OCI-LY7 (cell line): ENCODE results near the gene SHC1.

Source experiments
- CTCF ChIP-seq: fragments of 200-600 bp; sonication (generic); conservative IDR thresholded peaks from 2 replicates; pipeline ENCODE4 v1.5.1; 2014; ENCODE audit warnings: mild to moderate bottlenecking, antibody characterized with exemption, low read length, moderate library complexity, mixed read lengths
- EZH2phosphoT487 ChIP-seq: fragments of 200-600 bp; sonication (generic); IDR thresholded peaks from 2 replicates; pipeline ENCODE4 v1.6.1; 2018; ENCODE audit warnings: low read depth, borderline replicate concordance, mild to moderate bottlenecking, mixed run types, antibody characterized with exemption, low read length, moderate library complexity, mixed read lengths

- TF ChIP-seq CTCF (no peak), EZH2phosphoT487 (no peak)
These were observed 6.9 kb downstream of the SHC1 start for GRCh38 chr1:154963643-154964042.
